Thyroid gland (tissue), 4 donors: ENCODE measurements around the gene CREB3L1. TPM values are rescaled to one million over a fixed set of nuclear protein-coding genes. Genes with fewer than 3 reads are reported as not detected.

ENCODE experiments used
- DNase-seq, 2 donors: peaks; one replicate each; pipeline ENCODE4 v3.0.0-alpha.2; 2019
- H3K27ac ChIP-seq, 3 donors: fragments of 200-600 bp; sonication (generic); 1 replicate in 2 of 3; 2 replicates in 1 of 3; pipeline ENCODE4 v1.5.1; 2016 to 2019; ENCODE audit warnings: mild to moderate bottlenecking in 1 of 3, moderate library complexity in 1 of 3
- H3K27me3 ChIP-seq: fragments of 200-600 bp; sonication (generic); one replicate; pipeline ENCODE4 v1.5.1; 2019
- H3K36me3 ChIP-seq, 2 donors: fragments of 200-600 bp; sonication (generic); one replicate each; pipeline ENCODE4 v1.5.1; 2016 to 2019
- H3K4me1 ChIP-seq, 2 donors: fragments of 200-600 bp; sonication (generic); one replicate each; pipeline ENCODE4 v1.5.1; 2017 to 2019
- H3K4me3 ChIP-seq, 3 donors: fragments of 200-600 bp; sonication (generic); replicated peaks in 1 of 3; 1 replicate in 2 of 3; 2 replicates in 1 of 3; pipeline ENCODE4 v1.5.1; 2016; ENCODE audit warnings: mild to moderate bottlenecking in 1 of 3
- H3K9me3 ChIP-seq: fragments of 200-600 bp; sonication (generic); one replicate; pipeline ENCODE4 v1.5.1; 2017
- POLR2A ChIP-seq, 2 donors: fragments of 450-650 bp; IDR thresholded peaks; one replicate each; pipeline ENCODE4 v1.6.1; 2017; ENCODE audit warnings: antibody characterized with exemption in 2 of 2, mild to moderate bottlenecking in 2 of 2, moderate library complexity in 1 of 2
- WGBS, 2 donors: methylation state at CpG; one replicate each; pipeline ENCODE4 v1.1.5; 2017; 5-methylcytosine and 5-hydroxymethylcytosine counted together
- intact Hi-C: fragments of 100-400 bp; cut with DNase I; formaldehyde crosslinking; loops from one replicate; pipeline ENCODE4 v1.15.1; 2023
- total RNA-seq, 4 donors: library from RNA; depleted of rRNA; stranded (reverse); fragments of >200 nt; gene quantifications; one replicate each; pipeline ENCODE4 v1.2.3, GENCODE V29; 2016
- TF ChIP-seq, protein P1 (sequence below), 6 experiments: fragments of 200-600 bp in 3 of 6; fragments of 450-650 bp in 3 of 6; sonication (generic) in 3 of 6; IDR thresholded peaks; one replicate each; pipeline ENCODE4 v1.5.1; 2016 to 2019; ENCODE audit warnings: antibody characterized with exemption in 6 of 6, mild to moderate bottlenecking in 2 of 6, inconsistent platforms in 1 of 6, moderate library complexity in 1 of 6

The CREB3L1 gene
- total RNA-seq, 4 donors from 2014 or later: 0.88 to 3.1 (median 2.1) TPM

DNA sequence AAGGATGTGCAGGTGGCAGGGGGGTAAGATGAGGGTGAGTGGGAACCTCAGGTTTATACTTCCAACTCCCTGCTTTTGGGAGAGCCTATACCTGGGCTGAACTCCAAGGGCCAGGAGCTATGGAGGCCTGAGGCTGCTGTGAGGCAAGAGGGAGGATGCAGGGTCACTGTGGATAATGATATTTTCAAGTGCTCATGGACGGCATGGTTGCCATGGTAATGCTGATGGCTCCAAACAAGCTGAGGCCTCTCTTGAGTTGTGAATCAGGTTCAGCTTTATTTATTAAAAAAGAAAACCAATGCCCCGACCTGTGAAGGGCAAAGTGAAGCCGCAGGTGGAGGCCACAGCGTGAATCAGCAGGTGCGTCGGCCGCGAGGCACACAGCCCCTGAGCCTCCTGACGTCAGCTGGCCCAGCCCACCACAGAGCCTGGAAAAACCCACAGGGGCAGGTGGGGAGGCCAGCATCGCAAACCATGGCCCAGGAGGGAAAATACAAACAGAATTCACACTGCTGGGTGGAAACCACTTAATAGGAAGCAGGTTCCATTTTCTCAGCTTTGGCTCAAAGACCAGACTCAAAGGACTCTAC, 17.4 kb upstream of the CREB3L1 start:
- no peaks in the 10 kb centered on the region for H3K27me3 ChIP-seq
- no peak for DNase-seq
- no peaks in the 10 kb centered on the region for H3K4me1 ChIP-seq
- intact Hi-C loops: no loop called here
- H3K27ac ChIP-seq: no peak overlapping the region
- TF ChIP-seq POLR2A (IDR thresholded peaks at IDR 0.05): no peak
- TF ChIP-seq, protein P1, sequence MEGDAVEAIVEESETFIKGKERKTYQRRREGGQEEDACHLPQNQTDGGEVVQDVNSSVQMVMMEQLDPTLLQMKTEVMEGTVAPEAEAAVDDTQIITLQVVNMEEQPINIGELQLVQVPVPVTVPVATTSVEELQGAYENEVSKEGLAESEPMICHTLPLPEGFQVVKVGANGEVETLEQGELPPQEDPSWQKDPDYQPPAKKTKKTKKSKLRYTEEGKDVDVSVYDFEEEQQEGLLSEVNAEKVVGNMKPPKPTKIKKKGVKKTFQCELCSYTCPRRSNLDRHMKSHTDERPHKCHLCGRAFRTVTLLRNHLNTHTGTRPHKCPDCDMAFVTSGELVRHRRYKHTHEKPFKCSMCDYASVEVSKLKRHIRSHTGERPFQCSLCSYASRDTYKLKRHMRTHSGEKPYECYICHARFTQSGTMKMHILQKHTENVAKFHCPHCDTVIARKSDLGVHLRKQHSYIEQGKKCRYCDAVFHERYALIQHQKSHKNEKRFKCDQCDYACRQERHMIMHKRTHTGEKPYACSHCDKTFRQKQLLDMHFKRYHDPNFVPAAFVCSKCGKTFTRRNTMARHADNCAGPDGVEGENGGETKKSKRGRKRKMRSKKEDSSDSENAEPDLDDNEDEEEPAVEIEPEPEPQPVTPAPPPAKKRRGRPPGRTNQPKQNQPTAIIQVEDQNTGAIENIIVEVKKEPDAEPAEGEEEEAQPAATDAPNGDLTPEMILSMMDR (IDR thresholded peaks at IDR 0.05): no peak
- no peaks in the 10 kb centered on the region for H3K36me3 ChIP-seq
- no peak overlapping the region for H3K4me3 ChIP-seq
- 76 to 83% methylated on average over 10 of the region's 10 CpGs for WGBS, 2 donors
- H3K9me3 ChIP-seq: no peaks in the 10 kb centered on the region

DNA sequence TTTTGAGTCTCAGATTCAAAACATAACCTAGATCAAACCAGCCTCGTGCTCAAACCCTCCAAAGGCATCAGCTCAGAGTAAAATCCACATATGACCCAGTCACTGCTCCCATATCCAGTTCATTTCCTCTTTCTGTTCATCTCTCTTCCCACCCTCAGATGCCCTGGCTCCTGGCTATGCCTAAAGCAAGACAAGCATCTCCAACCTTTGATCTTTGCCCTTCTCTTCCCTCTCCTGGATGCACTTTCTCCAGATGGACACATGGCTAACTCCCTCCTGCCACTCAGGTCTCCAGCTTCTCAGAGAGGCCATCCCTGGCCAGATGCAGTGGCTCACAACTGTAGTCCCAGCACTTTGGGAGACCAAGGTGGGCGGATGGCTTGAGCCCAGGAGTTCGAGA, 14.3 kb upstream of the CREB3L1 start:
- intact Hi-C loops: no loop called here
- no peak for TF ChIP-seq POLR2A (IDR thresholded peaks at IDR 0.05)
- WGBS, 2 donors: 90 to 99% methylated on average over 3 of the region's 3 CpGs

DNA sequence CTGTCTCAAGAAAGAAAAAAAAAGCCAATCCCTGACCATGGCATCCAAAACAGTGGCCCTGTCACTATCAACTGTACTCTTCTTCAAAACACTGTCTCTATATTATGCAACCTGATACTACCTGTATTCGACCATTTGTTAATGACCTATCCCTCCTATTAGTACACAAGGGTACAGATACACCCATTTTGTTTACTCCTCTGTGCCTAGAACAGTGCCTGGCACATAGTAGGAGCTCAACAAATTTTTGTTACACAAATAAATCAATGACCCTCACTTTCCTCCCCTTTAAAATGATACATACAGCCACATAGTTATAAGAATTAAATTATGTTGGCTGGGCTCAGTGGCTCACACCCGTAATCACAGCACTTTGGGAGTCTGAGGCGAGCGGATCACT, 13.4 kb upstream of the CREB3L1 start:
- Histone ChIP-seq H3K36me3 (no peaks in the 10 kb centered on the region), H3K27ac (no peak overlapping the region), H3K9me3 (no peaks in the 10 kb centered on the region), H3K4me3 (no peak overlapping the region), H3K27me3 (no peaks in the 10 kb centered on the region), H3K4me1 (no peaks in the 10 kb centered on the region)
- 94 to 95% methylated on average over 4 of the region's 4 CpGs for WGBS, 2 donors
- TF ChIP-seq, protein P1 (IDR thresholded peaks at IDR 0.05): no peak
- no peak for TF ChIP-seq POLR2A (IDR thresholded peaks at IDR 0.05)
- intact Hi-C loops: no loop called here
- DNase-seq: no peak

More for the DNA sequence above, 14.3 kb upstream of the CREB3L1 start:
- Histone ChIP-seq H3K4me3 (no peak overlapping the region), H3K27ac (no peak overlapping the region), H3K36me3 (no peaks in the 10 kb centered on the region), H3K4me1 (no peaks in the 10 kb centered on the region), H3K9me3 (no peaks in the 10 kb centered on the region), H3K27me3 (no peaks in the 10 kb centered on the region)
- DNase-seq: no peak

DNA sequence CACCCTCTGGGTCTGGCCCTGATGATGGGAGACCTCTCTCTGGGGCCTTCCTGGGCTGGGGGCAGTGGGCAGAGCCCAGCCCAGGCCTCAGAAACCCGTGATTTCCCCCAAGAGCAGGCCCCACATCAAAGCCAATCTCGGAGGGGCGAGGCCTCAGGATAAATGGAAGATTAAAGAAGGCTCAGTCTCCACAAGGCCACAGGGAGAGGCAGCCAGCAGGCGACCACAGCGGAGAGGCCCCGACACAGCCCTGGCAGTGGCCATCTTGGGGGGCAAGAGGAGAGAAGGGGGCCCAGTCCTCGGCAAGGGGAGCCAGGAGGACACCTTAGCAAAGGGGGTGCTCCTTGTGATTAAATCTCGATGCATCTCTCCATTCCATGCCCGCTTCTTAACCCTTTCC, 12.5 kb upstream of the CREB3L1 start:
- Histone ChIP-seq H3K4me1 (no peaks in the 10 kb centered on the region), H3K27ac (no peak overlapping the region), H3K4me3 (no peak overlapping the region), H3K36me3 (no peaks in the 10 kb centered on the region), H3K9me3 (no peaks in the 10 kb centered on the region), H3K27me3 (no peaks in the 10 kb centered on the region)
- intact Hi-C loops: no loop called here
- DNase-seq: no peak
- WGBS, 2 donors: 70 to 74% methylated on average over 8 to 9 of the region's 9 CpGs
- TF ChIP-seq, protein P1 (IDR thresholded peaks at IDR 0.05): no peak
- no peak for TF ChIP-seq POLR2A (IDR thresholded peaks at IDR 0.05)

DNA sequence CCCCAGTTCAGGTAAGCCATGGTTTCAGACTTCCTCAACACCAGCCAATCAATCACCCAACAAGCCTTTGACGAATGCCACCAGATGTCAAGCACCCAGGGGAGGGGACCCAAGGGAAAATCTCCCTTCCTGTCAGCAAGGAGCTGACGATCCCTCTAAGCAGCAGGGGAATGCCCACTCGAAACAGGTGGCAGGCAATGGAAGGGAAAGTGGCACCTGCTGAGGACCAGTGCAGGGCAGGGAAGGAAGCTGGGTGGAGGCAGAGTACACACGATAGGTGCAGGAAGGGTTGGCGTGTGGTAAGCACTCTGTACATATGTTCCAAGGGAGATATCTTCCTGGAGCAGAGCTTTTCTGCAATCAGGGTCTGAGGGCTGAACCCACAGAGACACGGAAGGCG, 11.7 kb upstream of the CREB3L1 start:
- TF ChIP-seq, protein P1 (IDR thresholded peaks at IDR 0.05): no peak
- no peak for TF ChIP-seq POLR2A (IDR thresholded peaks at IDR 0.05)
- intact Hi-C loops: no loop called here
- H3K27me3 ChIP-seq: no peaks in the 10 kb centered on the region
- no peak overlapping the region for H3K27ac ChIP-seq
- H3K4me1 ChIP-seq: no peaks in the 10 kb centered on the region
- 77 to 92% methylated on average over 7 of the region's 7 CpGs for WGBS, 2 donors
- no peak for DNase-seq
- no peak overlapping the region for H3K4me3 ChIP-seq
- no peaks in the 10 kb centered on the region for H3K9me3 ChIP-seq
- no peaks in the 10 kb centered on the region for H3K36me3 ChIP-seq
